Brain microvascular endothelial cell (primary cell): ENCODE measurements around the gene KIAA0408.

ENCODE experiments used
- DNase-seq: peaks from one replicate; pipeline ENCODE4 v3.0.0-alpha.2; 2020
- H3K27ac ChIP-seq: fragments of 250-450 bp; sonication (Bioruptor Pico); 2 replicates; pipeline ENCODE4 v1.5.1; 2020; ENCODE audit warnings: mild to moderate bottlenecking, moderate library complexity
- H3K27me3 ChIP-seq: fragments of 250-450 bp; sonication (Bioruptor Pico); replicated peaks from 2 replicates; pipeline ENCODE4 v1.5.1; 2020; ENCODE audit warnings: mild to moderate bottlenecking
- H3K36me3 ChIP-seq: fragments of 250-450 bp; sonication (Bioruptor Pico); replicated peaks from 2 replicates; pipeline ENCODE4 v1.5.1; 2020; ENCODE audit warnings: mild to moderate bottlenecking
- H3K4me3 ChIP-seq: 2 replicates; pipeline ENCODE4 v1.5.1; 2011; ENCODE audit warnings: low read depth, mild to moderate bottlenecking, control low read depth, low read length, moderate library complexity
- CTCF ChIP-seq: IDR thresholded peaks from 2 replicates; pipeline ENCODE4 v1.5.1; 2011; ENCODE audit warnings: low read depth, mild to moderate bottlenecking, moderate library complexity, low read length, control low read depth, inconsistent platforms; ENCODE audit errors: missing control alignments
- in situ Hi-C: cut with HindIII; loops from 2 replicates; pipeline ENCODE4 v1.10.0; 2017; ENCODE audit warnings: low sequenced_read_pairs, low pct_ligation_motif_present

KIAA0408 gene

GRCh38 chr6:127459231-127459641, at the start of gene KIAA0408:
TSS of gene KIAA0408 (minus strand) at chr6:127459389. CDS start at chr6:127453981, 5,408 bp downstream.
- DNase-seq = peak; percentile 59
- peak within 1 kb of the TSS; percentile 38 for H3K27ac ChIP-seq

GRCh38 chr6:127506894-127507293, 47.7 kb upstream of the KIAA0408 start:
- Histone ChIP-seq H3K36me3 (peaks cover 8% of the 10 kb centered on the region), H3K4me3 (no peak overlapping the region), H3K27ac (no peak overlapping the region), H3K27me3 (no peaks in the 10 kb centered on the region)
- TF ChIP-seq CTCF = no peak
- no peak for DNase-seq
- in situ Hi-C loops = no loop called here

More at GRCh38 chr6:127459231-127459641, at the start of gene KIAA0408:
- TF ChIP-seq CTCF = no peak
- H3K4me3 ChIP-seq = no peak within 1 kb of the TSS
- no peaks in the 10 kb centered on the region for H3K36me3 ChIP-seq
- no peaks in the 10 kb centered on the region for H3K27me3 ChIP-seq
- in situ Hi-C loops = no loop called here

- TF ChIP-seq CTCF = no peak
- H3K27me3 ChIP-seq = no peaks in the 10 kb centered on the region
- H3K27ac ChIP-seq = no peak overlapping the region
- in situ Hi-C loops = no loop called here
- no peaks in the 10 kb centered on the region for H3K36me3 ChIP-seq
- DNase-seq = no peak
- H3K4me3 ChIP-seq = no peak overlapping the region
Measured at GRCh38 chr6:127503022-127503421, 43.8 kb upstream of the KIAA0408 start.

GRCh38 chr6:127497410-127497809, 38.2 kb upstream of the KIAA0408 start:
- in situ Hi-C loops = no loop called here
- Histone ChIP-seq H3K27me3 (no peaks in the 10 kb centered on the region), H3K27ac (no peak overlapping the region), H3K4me3 (no peak overlapping the region), H3K36me3 (no peaks in the 10 kb centered on the region)
- TF ChIP-seq CTCF = no peak
- DNase-seq = no peak

- no peak overlapping the region for H3K27ac ChIP-seq
- H3K27me3 ChIP-seq = no peaks in the 10 kb centered on the region
- H3K36me3 ChIP-seq = no peaks in the 10 kb centered on the region
- TF ChIP-seq CTCF = no peak
- in situ Hi-C loops = no loop called here
- H3K4me3 ChIP-seq = no peak overlapping the region
- no peak for DNase-seq
Measured at GRCh38 chr6:127496471-127496870, 37.3 kb upstream of the KIAA0408 start.

- TF ChIP-seq CTCF = no peak
- in situ Hi-C loops = no loop called here
Measured at GRCh38 chr6:127494240-127494767, 35.1 kb upstream of the KIAA0408 start.

More at GRCh38 chr6:127494240-127494767, 35.1 kb upstream of the KIAA0408 start:
- no peak for DNase-seq
- H3K27ac ChIP-seq = no peak overlapping the region
- H3K4me3 ChIP-seq = no peak overlapping the region
- no peaks in the 10 kb centered on the region for H3K27me3 ChIP-seq
- H3K36me3 ChIP-seq = peaks cover 7% of the 10 kb centered on the region
